Heart left ventricle (tissue), 13 donors: ENCODE measurements around the gene DSTN.

ENCODE experiments used
- POLR2A ChIP-seq, 2 donors: fragments of 450-650 bp; IDR thresholded peaks; one replicate each; pipeline ENCODE4 v1.6.1; 2017; ENCODE audit warnings: antibody characterized with exemption in 2 of 2, mild to moderate bottlenecking in 2 of 2, moderate library complexity in 2 of 2
- TF ChIP-seq, protein P1 (sequence below), 12 donors: fragments of 200-600 bp; sonication (generic) in 4 of 12; IDR thresholded peaks; one replicate each; pipeline versions ENCODE4 v1.5.0 to v1.8.0; 2018 to 2022; ENCODE audit warnings: antibody characterized with exemption in 12 of 12, mild to moderate bottlenecking in 5 of 12
- donor health status: ischemic (EF 13 %, LVEDD 7.1; RV severe dilation, severe dysfunction).
- donor health status: DM: no; HTN: yes; CAD: no.
- donor health status: DM: no; HTN: no; CAD: no.
- donor health status: ischemic (EF 25% LVEDD 6.9; RV normal size, moderate dysfunction).
- donor health status: ischemic (EF 25% LVEDD 5.7; RV mildly dilated, moderate dysfunction).
- donor health status: ischemic (EF 35%, LVEDD 5.7; RV mildly dilated, moderate dysfunction).
- donor health status: nonischemic (EF 11% LVEDD 7.7; RV severe dilation, severe dysfunction).
- donor health status: DM: yes; HTN: yes; CAD: no.
- donor health status: PGD.
- donor health status: ischemic (EF 29% LVEDD 5.4; RV normal size, mild dysfunction).
- donor health status: nonischemic (EF 23%, LVEDD 6.1; RV moderate dilation, normal function).

DNA sequence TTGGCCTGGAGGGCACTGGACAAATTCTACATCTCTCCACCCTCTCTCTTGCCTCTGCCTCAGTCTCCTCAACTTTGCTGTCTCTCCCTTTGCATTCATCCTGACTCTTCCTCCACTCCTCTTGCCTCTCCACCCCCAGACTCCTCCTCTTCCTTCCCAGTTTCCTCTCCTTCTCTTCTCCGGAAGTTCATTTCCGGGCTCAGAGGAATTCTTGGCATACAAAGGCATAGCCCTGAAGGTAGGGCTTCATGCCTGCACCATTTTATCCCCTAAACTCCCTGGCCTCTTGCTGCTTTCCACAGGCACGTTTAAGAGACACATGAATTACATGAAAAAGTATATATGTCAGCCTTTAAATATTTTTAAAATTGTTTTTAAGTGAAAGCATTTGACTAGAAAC is 49.3 kb upstream of the DSTN start:
- no peak for TF ChIP-seq POLR2A (IDR thresholded peaks at IDR 0.05)
- TF ChIP-seq, protein P1, sequence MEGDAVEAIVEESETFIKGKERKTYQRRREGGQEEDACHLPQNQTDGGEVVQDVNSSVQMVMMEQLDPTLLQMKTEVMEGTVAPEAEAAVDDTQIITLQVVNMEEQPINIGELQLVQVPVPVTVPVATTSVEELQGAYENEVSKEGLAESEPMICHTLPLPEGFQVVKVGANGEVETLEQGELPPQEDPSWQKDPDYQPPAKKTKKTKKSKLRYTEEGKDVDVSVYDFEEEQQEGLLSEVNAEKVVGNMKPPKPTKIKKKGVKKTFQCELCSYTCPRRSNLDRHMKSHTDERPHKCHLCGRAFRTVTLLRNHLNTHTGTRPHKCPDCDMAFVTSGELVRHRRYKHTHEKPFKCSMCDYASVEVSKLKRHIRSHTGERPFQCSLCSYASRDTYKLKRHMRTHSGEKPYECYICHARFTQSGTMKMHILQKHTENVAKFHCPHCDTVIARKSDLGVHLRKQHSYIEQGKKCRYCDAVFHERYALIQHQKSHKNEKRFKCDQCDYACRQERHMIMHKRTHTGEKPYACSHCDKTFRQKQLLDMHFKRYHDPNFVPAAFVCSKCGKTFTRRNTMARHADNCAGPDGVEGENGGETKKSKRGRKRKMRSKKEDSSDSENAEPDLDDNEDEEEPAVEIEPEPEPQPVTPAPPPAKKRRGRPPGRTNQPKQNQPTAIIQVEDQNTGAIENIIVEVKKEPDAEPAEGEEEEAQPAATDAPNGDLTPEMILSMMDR (IDR thresholded peaks at IDR 0.05), result no peak
